ENCODE measurements around the gene OR5B21.

The OR5B21 gene

GRCh38 chr11:58504232-58504631, 3.7 kb downstream of the OR5B21 start:
- no peak for TF ChIP-seq BACH2 (CRISPR knock-in tag; IDR thresholded peaks at IDR 0.05; ENCODE audit: borderline replicate concordance)
- TF ChIP-seq ZNF70 (CRISPR knock-in tag; IDR thresholded peaks at IDR 0.05): no peak
- TF ChIP-seq TOX (CRISPR knock-in tag; IDR thresholded peaks at IDR 0.05; ENCODE audit: borderline replicate concordance): no peak
- TF ChIP-seq ZNF565 (CRISPR knock-in tag; conservative IDR thresholded peaks at IDR 0.05; ENCODE audit: low read depth): no peak
- TF ChIP-seq POU6F1 (CRISPR knock-in tag; IDR thresholded peaks at IDR 0.05; ENCODE audit: borderline replicate concordance, low read depth): no peak
- no peak for TF ChIP-seq OSR1 (CRISPR knock-in tag; IDR thresholded peaks at IDR 0.05)
- TF ChIP-seq ZNF8 (CRISPR knock-in tag; IDR thresholded peaks at IDR 0.05): no peak
- no peak for TF ChIP-seq ARNTL (CRISPR knock-in tag; IDR thresholded peaks at IDR 0.05; ENCODE audit: borderline replicate concordance, low read depth)
- no peak for TF ChIP-seq ZC3H10 (CRISPR knock-in tag; IDR thresholded peaks at IDR 0.05)
- TF ChIP-seq ESRRG (CRISPR knock-in tag; IDR thresholded peaks at IDR 0.05): no peak
- no peak for TF ChIP-seq PATZ1 (CRISPR knock-in tag; IDR thresholded peaks at IDR 0.05; ENCODE audit: borderline replicate concordance)
- no peak for TF ChIP-seq TCF4 (CRISPR knock-in tag; IDR thresholded peaks at IDR 0.05; ENCODE audit: borderline replicate concordance)
- TF ChIP-seq ZFP3 (CRISPR knock-in tag; IDR thresholded peaks at IDR 0.05): no peak
- ATAC-seq: no peak

- no peak for ATAC-seq
- no peak for TF ChIP-seq GLIS3 (CRISPR knock-in tag; IDR thresholded peaks at IDR 0.05)
- no peak for TF ChIP-seq ZNF8 (CRISPR knock-in tag; IDR thresholded peaks at IDR 0.05)
- no peak for TF ChIP-seq RARB (CRISPR knock-in tag; IDR thresholded peaks at IDR 0.05)
- TF ChIP-seq TSHZ2 (CRISPR knock-in tag; IDR thresholded peaks at IDR 0.05): no peak
- no peak for TF ChIP-seq OSR1 (CRISPR knock-in tag; IDR thresholded peaks at IDR 0.05)
- TF ChIP-seq CSDC2 (CRISPR knock-in tag; IDR thresholded peaks at IDR 0.05): no peak
Observed at GRCh38 chr11:58503361-58503856, 4.5 kb downstream of the OR5B21 start.

GRCh38 chr11:58502004-58502403, 5.9 kb downstream of the OR5B21 start:
- TF ChIP-seq CSRNP3 (CRISPR knock-in tag; IDR thresholded peaks at IDR 0.05) (no peak), CSDC2 (CRISPR knock-in tag; IDR thresholded peaks at IDR 0.05) (no peak), ZFP3 (CRISPR knock-in tag; IDR thresholded peaks at IDR 0.05) (no peak), SNAI2 (CRISPR knock-in tag; IDR thresholded peaks at IDR 0.05) (no peak), ARNTL (CRISPR knock-in tag; IDR thresholded peaks at IDR 0.05; ENCODE audit: borderline replicate concordance, low read depth) (no peak), ZC3H10 (CRISPR knock-in tag; IDR thresholded peaks at IDR 0.05) (no peak), GLIS3 (CRISPR knock-in tag; IDR thresholded peaks at IDR 0.05) (no peak), ZNF8 (CRISPR knock-in tag; IDR thresholded peaks at IDR 0.05) (no peak), TCF4 (CRISPR knock-in tag; IDR thresholded peaks at IDR 0.05; ENCODE audit: borderline replicate concordance) (no peak), TSHZ2 (CRISPR knock-in tag; IDR thresholded peaks at IDR 0.05) (no peak)
- ATAC-seq: no peak
